NOMO-1 treated with dmso at 0.1 percent for 144 hours (cell line): ENCODE data around the gene NME7.

Experiments used
- DNase-seq: peaks from one replicate; lab custom pipeline; 2025; ENCODE audit not compliant: unreplicated experiment; lab: John Stamatoyannopoulos, UW

NME7 gene

GRCh38 chr1:169087876-169088275 is 279.7 kb downstream of the NME7 start:
- DNase-seq: no peak

DNA sequence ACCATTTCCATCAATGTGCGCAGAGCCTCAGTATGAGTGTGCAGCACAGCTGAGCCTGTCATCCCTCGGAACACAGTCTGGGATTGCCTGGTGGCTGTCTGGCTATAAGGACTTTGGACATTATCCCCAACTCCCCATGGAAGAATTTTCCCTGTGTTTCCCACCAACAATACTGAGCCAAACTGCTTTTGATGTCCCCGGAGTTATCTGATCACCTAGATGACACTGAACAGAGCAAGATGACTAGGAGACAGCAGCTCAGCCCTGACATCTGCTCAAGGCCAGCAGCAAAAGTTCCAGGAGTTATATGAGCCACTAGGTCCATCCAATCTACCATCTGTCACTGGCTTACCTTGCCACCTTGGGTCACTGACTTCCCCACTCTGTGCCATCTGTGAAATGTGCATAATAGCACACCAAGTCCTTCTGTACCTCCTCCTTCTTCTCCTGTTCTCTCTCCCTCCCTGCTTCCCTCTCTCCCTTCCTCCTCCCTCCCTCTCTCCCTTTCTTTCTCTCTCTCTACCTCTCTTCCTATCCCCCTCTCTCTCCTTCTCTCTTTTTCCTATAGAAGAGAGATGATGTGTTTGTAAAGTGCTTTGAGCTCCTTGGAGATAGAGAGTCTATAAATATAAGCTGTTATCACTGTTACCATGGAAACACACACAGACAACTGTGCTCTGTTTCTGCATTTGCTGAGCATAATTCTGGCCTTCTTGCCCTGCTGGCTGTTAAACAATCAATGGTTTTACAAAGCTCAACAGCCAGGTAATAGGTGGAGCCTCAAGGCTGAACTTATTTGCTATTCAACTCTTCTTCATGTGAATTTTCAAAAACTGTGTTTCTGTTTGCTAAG is 280.8 kb downstream of the NME7 start:
- DNase-seq: no peak

DNA sequence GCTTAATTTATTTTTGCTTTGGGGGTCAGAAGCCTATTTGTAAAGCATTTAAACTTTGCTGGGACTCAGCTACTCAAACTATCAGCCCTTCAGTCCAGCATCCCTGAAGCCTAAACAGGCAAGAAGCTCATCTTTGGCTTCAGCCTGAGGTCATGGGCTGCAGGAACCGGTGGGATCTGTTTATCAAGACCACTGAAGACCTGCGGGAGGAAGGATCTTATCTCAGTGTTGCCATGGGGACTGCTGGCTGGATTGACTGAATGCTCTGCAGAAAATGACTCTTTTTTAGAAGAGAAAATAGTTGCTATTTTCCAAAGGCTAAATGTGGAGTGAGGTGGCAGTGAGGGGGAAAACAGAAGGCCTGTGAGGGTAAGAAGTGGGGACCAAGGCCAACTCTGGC is 281.7 kb downstream of the NME7 start:
- no peak for DNase-seq
